Prostate gland (tissue), 2 donors: ENCODE measurements around the gene BOLL. TPM values are rescaled to one million over a fixed set of nuclear protein-coding genes. Genes with fewer than 3 reads are reported as not detected.
"Not testable (repeated sequence)": the region's sequence is repeated elsewhere in the genome, so short reads cannot be mapped to it uniquely, and the experiment has no call there.

Experiments
- DNase-seq: peaks from one replicate; pipeline ENCODE4 v3.0.0-alpha.2; 2019; ENCODE audit warnings: low spot score
- H3K27ac ChIP-seq, 2 donors: fragments of 200-600 bp; sonication (generic); 2 replicates each; pipeline ENCODE4 v1.5.1; 2017 to 2019
- H3K27me3 ChIP-seq: fragments of 200-600 bp; sonication (generic); replicated peaks from 2 replicates; pipeline ENCODE4 v1.5.1; 2019; ENCODE audit not compliant: insufficient read depth
- H3K36me3 ChIP-seq, 2 donors: fragments of 200-600 bp; sonication (generic); 1 replicate in 1 of 2; 2 replicates in 1 of 2; pipeline versions ENCODE4 v1.5.1 to v1.8.1; 2017 to 2019
- H3K4me1 ChIP-seq: fragments of 200-600 bp; sonication (generic); replicated peaks from 2 replicates; pipeline ENCODE4 v1.5.1; 2019
- H3K4me3 ChIP-seq, 2 donors: fragments of 200-600 bp; sonication (generic); 2 replicates each; pipeline ENCODE4 v1.5.1; 2017 to 2019
- H3K9me3 ChIP-seq: fragments of 200-600 bp; sonication (generic); 2 replicates; pipeline ENCODE4 v1.5.1; 2017
- POLR2A ChIP-seq: fragments of 450-650 bp; IDR thresholded peaks from one replicate; pipeline ENCODE4 v1.6.1; 2016; ENCODE audit warnings: antibody characterized with exemption, mild to moderate bottlenecking
- POLR2AphosphoS5 ChIP-seq: sonication (generic); formaldehyde crosslinking; IDR thresholded peaks from one replicate; pipeline ENCODE4 v1.6.1; 2017; ENCODE audit warnings: antibody characterized with exemption
- WGBS: methylation state at CpG from one replicate; pipeline ENCODE4 v1.1.5; 2018; 5-methylcytosine and 5-hydroxymethylcytosine counted together
- intact Hi-C: fragments of 100-400 bp; cut with DNase I; formaldehyde crosslinking; loops from one replicate; pipeline ENCODE4 v1.14.2; 2022
- total RNA-seq, 2 donors: library from RNA; depleted of rRNA; stranded (reverse); fragments of >200 nt; gene quantifications; one replicate each; pipeline ENCODE4 v1.1.0, GENCODE V29; 2016
- TF ChIP-seq, protein P1 (sequence below), 4 experiments: fragments of 200-600 bp in 2 of 4; fragments of 450-650 bp in 2 of 4; sonication (generic) in 2 of 4; IDR thresholded peaks; 1 replicate in 3 of 4; 2 replicates in 1 of 4; pipeline ENCODE4 v1.5.1; 2016 to 2019; ENCODE audit warnings: antibody characterized with exemption in 4 of 4, mild to moderate bottlenecking in 2 of 4, moderate library complexity in 2 of 4

The BOLL gene, protein sequence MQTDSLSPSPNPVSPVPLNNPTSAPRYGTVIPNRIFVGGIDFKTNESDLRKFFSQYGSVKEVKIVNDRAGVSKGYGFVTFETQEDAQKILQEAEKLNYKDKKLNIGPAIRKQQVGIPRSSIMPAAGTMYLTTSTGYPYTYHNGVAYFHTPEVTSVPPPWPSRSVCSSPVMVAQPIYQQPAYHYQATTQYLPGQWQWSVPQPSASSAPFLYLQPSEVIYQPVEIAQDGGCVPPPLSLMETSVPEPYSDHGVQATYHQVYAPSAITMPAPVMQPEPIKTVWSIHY
- 10 to 100 TPM in 1 of 2 donors, not detected in 1; 13.9 TPM for total RNA-seq

DNA sequence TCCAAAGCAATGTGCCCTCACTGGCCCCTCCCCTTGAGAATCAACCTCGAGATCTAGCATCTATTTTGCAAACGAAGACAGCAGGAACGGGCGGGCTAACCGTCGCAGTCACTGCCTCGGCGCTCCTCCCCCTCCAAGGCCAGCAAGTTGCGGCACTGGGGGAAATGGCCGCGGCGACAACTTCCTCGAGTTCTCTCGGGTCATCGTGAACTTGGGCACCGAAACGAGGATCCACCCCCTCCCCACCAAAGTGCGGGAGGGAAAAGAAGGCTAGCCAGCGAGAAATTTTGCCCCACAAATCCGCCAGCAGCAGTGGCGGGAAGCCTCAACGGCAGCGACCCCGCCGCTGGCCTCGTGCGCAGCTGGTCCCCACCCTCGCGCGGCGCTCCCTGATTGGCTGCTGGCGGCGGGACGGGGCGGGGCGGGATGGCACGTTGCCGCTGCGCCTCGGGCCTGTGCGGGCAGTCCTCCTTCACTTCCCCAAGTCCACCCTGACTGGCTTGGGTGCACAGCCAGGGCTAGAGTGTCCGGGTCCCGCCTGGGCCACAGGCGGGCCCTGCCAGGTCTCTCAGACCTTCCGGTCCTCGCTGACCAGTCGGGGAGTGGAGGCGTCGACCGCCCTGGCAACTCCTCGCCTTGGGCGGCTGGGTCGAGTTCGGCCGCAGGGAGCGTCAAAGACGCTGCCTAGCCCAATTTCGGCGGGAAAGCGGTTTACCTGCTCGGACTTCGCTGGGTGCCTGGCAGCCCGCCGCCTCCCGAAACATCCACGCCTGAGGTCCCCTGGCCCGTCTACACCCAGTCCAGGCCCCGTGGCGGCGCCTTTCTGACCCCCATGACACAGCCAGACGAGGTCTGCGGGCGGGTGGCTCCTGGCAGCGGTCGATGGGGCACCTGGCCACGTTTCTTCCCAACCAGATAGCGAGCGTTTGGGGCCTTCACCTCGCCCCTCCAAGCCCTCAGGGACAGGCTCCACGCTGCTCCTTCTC lies at the start of gene BOLL:
Gene BOLL (minus strand): TSS at position 364 of the 986 bp plus-strand sequence. CDS start 3,469 bp downstream, outside the sequence.
- Histone ChIP-seq H3K9me3 (no peaks in the 10 kb centered on the region), H3K27ac (no peak within 1 kb of the TSS), H3K27me3 (no peaks in the 10 kb centered on the region), H3K4me1 (no peaks in the 10 kb centered on the region), H3K4me3 (peak within 1 kb of the TSS; percentile 13 to 23), H3K36me3 (no peaks in the 10 kb centered on the region)
- DNase-seq = no peak
- WGBS = 85% methylated on average over 54 of the region's 80 CpGs
- TF ChIP-seq POLR2A (no peak), POLR2AphosphoS5 (no peak)
- TF ChIP-seq, protein P1, sequence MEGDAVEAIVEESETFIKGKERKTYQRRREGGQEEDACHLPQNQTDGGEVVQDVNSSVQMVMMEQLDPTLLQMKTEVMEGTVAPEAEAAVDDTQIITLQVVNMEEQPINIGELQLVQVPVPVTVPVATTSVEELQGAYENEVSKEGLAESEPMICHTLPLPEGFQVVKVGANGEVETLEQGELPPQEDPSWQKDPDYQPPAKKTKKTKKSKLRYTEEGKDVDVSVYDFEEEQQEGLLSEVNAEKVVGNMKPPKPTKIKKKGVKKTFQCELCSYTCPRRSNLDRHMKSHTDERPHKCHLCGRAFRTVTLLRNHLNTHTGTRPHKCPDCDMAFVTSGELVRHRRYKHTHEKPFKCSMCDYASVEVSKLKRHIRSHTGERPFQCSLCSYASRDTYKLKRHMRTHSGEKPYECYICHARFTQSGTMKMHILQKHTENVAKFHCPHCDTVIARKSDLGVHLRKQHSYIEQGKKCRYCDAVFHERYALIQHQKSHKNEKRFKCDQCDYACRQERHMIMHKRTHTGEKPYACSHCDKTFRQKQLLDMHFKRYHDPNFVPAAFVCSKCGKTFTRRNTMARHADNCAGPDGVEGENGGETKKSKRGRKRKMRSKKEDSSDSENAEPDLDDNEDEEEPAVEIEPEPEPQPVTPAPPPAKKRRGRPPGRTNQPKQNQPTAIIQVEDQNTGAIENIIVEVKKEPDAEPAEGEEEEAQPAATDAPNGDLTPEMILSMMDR (IDR thresholded peaks at IDR 0.05) = no peak
- intact Hi-C loops = no loop called here

DNA sequence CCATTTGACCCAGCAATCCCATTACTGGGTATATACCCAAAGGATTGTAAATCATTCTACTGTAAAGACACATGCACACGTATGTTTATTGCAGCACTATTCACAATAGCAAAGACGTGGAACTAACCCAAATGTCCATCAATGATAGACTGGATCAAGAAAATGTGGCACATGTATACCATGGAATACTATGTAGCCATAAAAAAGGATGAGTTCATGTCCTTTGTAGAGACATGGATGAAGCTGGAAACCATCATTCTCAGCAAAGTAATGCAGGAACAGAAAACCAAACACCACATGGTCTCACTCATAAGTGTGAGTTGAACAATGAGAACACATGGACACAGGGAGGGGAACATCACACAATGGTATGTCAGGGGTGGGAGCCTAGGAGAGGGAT lies 49.7 kb upstream of the BOLL start:
- intact Hi-C loops, H3K36me3 ChIP-seq, H3K9me3 ChIP-seq, H3K27me3 ChIP-seq, H3K27ac ChIP-seq, H3K4me1 ChIP-seq, H3K4me3 ChIP-seq, DNase-seq: not testable (repeated sequence)
- 72% methylated on average over 2 of the region's 2 CpGs for WGBS

DNA sequence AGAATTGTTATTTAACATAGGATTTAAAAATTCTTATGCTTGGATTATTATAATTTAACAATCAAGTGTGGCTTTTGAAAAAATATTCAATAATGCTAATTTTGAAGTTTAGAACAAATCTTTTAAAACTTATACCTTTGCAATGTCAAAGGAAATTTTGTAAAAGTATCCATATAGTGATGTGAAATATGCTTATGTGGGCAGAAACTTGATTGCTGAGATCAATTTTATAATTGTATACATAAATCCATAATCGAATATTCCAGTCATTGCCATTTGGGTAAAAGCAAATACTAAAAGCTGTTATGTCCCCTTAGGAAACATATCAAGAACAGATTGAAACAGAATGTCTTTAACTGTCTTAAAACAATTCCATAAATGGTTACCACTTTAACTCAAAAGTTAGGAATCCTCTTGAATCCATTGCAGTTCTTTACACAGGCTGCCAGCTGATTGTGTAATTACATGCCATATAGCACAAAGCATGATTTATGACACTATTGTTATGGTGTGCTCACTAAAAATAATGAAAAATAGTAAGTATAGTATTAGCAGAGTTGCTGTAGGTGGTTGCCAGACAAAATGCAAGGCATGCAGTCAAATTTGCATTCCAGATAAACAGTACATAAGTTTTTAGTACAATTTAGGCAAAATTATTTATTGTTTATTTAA lies 43.5 kb upstream of the BOLL start:
- TF ChIP-seq, protein P1 (IDR thresholded peaks at IDR 0.05) = no peak
- no peak for TF ChIP-seq POLR2AphosphoS5
- Histone ChIP-seq H3K4me3 (no peak overlapping the region), H3K27ac (no peak overlapping the region), H3K9me3 (no peaks in the 10 kb centered on the region), H3K27me3 (no peaks in the 10 kb centered on the region), H3K4me1 (no peaks in the 10 kb centered on the region), H3K36me3 (no peaks in the 10 kb centered on the region)
- intact Hi-C loops = no loop called here
- 49% methylated on average over 1 of the region's 1 CpG for WGBS
- DNase-seq = no peak

DNA sequence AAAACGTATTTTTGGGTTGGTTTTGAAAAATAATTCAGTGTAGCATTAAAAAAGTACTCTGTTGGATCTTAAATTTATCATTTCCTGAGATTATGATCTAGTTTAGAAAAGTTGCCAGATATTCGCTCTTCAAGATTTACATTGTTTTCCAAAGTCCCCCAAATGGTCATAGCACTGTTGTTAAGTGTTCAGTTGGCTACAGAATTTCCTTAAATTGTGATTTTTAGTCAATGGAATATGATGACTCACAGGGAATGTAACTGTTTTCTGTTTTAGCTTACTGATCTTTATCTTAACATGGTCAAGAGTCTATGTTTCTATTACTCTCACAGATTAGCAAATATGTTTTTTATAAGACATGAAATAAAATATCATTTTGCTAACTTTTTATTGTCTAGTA lies 42.5 kb upstream of the BOLL start:
- Histone ChIP-seq H3K27me3 (no peaks in the 10 kb centered on the region), H3K36me3 (no peaks in the 10 kb centered on the region), H3K4me1 (no peaks in the 10 kb centered on the region), H3K9me3 (no peaks in the 10 kb centered on the region), H3K27ac (no peak overlapping the region), H3K4me3 (no peak overlapping the region)
- intact Hi-C loops = no loop called here
- TF ChIP-seq, protein P1 (IDR thresholded peaks at IDR 0.05) = no peak
- TF ChIP-seq POLR2A = no peak
- TF ChIP-seq POLR2AphosphoS5 = no peak
- no peak for DNase-seq
- WGBS = 62% methylated on average over 2 of the region's 2 CpGs

DNA sequence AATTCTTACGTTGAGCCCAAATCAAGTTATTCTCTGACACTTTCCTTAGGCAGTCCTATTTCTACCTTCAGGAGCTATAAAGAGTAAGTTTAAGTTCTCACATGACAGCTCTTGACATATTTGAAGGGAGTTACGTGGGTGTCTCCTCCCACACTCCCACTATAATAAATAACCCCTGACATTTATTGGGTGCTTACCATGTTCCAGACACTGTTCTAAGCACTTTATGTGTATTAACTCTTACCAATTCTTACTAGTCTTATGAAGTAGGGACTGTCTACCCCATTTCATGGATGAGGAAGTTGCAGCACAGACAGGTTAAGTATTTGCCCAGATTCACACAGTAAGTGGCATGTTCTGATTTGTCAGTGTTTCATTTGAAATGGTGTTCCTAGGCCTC lies 37.2 kb upstream of the BOLL start:
- 19% methylated on average over 2 of the region's 2 CpGs for WGBS
- H3K9me3 ChIP-seq = no peaks in the 10 kb centered on the region
- H3K4me1 ChIP-seq = no peaks in the 10 kb centered on the region
- H3K36me3 ChIP-seq = no peaks in the 10 kb centered on the region
- H3K27me3 ChIP-seq = no peaks in the 10 kb centered on the region
- no peak for DNase-seq
- H3K27ac ChIP-seq = no peak overlapping the region
- TF ChIP-seq POLR2AphosphoS5 (peak; percentile 13), POLR2A (no peak)
- TF ChIP-seq, protein P1 (IDR thresholded peaks at IDR 0.05) = no peak
- no peak overlapping the region for H3K4me3 ChIP-seq
- intact Hi-C loops = no loop called here
